Right kidney (tissue), 1 donor: ENCODE measurements around the gene IFITM2.

Source experiments
- DNase-seq: peaks from one replicate; pipeline ENCODE4 v3.0.0-alpha.2; 2016

The IFITM2 gene

DNA sequence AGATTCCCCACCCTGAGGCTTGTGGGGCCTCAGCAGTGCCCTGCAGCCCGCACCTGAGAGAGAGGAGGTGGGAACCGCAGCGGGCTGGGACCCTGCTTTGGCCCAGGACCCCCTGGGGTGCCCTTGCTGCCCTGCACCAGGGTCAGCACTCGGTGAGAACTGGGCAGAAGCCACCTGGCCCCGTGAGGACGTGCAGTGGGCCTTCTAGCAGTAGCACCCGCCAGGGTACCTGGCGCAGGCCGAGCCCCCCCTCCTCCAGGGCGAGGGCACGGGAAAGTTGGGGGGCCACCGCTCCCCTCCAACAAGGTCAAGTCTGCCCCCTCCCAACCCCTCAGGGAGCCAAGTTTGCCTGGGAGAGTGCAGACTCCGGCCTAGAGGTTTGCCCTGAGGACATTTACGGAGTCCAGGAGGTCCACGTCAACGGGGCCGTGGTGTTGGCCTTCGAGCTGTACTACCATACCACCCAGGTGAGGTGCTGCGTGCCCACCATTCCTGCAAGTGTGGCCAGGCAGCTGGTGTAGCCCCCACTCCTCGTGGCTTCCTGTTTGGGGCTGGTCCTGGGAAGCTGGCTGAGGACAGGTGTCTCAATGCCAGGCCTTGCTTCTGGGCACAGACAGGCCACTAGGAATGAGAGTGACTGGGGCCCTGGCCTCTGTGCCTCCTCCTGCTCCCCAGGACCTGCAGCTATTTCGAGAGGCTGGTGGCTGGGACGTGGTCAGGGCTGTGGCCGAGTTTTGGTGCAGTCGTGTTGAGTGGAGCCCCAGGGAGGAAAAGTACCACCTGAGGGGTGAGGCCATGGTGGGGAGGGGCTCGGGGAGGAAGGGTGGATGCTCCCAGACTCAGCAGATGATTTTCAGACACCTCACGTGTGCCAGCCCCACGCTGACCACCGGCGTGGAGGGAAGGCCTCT is 15.2 kb upstream of the IFITM2 start:
- DNase-seq, result no peak

DNA sequence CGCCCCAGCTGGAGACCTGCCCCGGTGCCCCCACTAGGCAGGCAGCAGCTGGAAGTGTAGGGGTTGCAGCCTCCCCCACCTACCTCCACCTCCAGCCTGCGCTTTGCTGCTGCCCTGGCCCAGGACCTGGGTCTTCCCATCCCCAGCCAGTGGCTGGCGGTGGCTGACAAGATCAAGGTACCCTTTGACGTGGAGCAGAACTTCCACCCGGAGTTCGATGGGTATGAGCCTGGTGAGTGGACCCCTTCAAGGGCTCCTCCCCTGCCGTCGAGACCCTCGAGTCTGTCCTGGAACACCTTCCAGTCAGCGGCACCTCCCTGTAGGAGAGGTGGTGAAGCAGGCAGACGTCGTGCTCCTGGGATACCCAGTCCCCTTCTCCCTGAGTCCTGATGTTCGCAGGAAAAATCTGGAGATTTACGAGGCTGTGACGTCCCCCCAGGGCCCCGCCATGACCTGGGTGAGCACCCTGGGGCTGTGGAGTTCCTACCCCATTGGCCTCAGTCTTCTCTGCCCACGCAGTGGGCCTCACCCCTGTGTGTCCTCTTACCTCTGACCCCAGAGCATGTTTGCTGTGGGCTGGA is 14.3 kb upstream of the IFITM2 start:
- DNase-seq, result no peak

DNA sequence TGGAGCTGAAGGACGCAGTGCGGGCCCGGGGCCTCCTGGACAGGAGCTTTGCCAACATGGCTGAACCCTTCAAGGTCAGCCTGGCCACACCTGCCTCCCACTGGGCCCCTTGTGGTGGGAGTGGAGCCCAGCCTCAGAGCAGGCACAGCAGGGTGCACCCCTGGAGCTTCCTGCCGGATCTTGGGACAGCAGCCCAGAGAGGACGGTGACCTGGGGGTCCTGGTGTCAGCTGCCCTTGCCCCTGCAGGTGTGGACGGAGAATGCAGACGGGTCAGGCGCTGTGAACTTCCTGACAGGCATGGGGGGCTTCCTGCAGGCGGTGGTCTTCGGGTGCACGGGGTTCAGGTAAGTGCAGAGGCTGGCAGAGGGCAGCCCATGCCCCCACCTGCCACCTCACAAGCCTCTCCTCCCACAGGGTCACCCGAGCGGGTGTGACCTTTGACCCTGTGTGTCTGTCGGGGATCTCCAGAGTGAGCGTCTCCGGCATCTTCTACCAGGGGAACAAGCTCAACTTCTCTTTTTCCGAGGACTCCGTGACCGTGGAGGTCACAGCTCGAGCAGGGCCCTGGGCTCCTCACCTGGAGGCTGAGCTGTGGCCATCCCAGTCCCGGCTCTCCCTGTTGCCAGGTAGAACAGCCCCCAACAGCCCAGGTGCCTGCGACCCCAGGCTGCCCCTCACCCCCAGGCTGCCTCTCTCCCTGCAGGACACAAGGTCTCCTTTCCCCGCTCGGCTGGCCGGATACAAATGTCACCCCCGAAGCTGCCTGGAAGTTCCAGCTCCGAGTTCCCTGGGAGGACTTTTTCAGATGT is 13.6 kb upstream of the IFITM2 start:
- DNase-seq, result no peak

DNA sequence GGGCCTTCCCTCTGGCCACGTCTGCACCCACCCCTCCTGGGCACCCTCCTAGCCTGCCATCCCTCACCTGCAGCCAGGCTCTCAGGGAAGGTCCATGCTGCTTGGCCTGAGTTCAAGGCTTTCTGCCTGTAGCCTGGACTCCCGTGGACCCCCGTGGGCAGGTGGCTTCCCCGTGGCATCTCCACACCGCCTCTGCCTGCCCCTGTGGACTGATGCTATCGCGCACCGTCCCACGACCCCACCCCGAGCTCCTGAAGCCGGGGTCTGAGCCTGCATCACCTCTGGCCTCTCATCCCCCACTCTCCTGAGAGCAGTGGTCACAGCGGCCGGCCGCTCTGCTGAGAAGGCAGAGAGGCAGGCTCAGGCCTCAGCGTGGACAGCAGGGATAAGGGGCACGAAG is 12.8 kb upstream of the IFITM2 start:
- DNase-seq, result no peak

DNA sequence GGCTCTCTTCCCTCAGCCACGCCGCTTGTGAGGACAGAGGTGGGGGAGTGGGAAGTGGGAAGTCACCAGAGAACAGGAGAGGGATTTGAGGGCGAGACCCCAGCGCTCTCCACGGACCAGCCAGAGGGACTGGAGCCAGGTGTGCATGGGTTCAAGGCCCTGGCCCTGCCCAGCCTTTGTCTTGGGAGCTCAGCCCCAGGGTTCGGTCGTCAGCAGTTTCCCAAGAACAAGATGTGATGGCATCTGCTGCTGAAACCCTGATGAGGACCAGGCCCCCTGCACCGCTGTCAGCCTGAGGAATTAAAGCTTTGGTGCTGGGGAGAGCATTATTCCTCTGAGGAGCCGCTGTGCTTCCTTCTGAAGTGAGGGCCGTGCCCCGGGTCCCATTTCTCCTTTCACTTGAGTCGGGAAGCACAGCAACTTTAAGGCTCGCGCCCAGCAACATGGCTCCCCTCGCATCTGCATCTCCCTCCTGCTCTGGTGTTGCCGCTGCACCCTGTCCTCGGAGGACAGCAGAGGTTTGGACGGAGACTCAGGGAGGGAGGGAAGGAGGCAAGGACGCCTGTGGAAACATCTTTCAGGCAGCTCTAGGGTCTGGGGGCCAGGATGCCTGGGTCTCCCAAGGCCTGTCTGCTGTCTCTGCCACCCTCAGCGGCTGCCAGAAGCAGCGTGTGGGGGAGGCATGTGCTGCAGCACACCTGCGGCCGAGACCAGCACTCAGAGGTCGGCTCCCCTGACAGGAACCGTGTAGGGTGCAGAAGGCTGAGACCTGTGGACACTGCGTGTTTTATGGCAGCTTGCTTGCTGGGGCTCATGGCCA is 12.1 kb upstream of the IFITM2 start:
- DNase-seq, result no peak

DNA sequence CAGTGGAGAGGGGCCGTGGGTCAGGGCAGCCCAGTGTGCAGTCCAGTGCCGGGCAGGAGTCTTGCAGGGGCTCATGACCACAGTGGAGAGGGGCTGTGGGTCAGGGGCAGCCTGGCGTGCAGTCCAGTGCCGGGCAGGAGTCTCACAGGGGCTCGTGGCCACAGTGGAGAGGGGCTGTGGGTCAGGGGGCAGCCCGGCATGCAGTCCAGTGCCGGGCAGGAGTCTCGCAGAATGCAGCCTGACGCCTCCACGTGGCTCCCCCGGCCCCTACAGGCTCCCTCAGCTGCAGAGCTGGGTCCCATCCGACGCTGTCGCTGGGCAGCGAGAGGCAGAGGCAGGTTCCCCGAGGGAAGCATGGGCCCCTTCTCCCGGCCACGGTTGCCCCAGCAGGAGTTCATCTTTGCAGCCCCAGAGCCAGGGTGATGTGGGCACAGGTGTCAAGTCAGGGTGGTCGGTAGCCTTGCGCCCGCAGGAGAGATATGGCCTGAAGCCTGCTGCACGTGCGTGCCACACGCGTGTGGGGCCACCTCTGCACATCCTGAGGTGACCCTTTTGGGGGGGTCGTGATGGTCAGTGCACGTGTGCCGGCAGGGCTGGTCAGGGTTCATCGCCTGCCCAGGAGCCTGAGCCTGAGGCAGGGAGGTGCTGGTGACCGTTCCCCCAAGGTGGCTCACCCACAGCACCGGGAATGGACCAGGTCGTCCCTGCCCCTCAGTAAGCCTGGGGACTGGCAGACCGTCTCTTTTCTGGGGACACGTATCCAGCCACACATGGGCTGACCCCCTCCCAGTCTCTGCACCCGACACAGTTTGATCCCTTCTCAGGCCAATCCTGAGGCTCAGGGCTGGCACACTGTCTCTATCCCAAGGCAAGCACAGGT is 11.2 kb upstream of the IFITM2 start:
- no peak for DNase-seq

DNA sequence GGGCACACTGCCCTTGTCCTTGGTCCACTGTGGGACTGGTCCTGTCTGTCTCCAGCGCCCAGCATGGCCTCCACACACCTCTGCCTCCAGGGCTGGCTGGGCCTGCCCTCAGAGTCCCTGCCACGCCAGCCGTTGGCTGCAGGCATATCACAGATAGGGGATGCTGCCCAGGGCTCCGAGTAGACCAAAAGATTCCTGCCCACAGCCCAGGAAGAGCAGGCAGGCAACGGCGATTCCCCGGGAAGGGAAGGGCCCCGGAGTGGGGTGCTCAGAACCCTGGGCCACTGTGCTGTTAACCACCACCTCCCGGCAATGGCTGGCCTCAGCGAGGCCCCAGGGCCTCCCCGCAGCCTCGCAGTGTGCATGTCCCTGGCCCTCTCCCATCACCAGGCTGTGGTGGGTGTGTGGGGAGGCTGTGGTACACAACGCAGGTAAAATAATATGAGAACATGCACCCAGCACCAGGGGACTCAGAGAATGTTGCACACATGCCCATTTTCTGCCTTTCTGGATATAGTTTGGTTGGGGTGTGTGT is 10.5 kb upstream of the IFITM2 start:
- DNase-seq, result no peak

DNA sequence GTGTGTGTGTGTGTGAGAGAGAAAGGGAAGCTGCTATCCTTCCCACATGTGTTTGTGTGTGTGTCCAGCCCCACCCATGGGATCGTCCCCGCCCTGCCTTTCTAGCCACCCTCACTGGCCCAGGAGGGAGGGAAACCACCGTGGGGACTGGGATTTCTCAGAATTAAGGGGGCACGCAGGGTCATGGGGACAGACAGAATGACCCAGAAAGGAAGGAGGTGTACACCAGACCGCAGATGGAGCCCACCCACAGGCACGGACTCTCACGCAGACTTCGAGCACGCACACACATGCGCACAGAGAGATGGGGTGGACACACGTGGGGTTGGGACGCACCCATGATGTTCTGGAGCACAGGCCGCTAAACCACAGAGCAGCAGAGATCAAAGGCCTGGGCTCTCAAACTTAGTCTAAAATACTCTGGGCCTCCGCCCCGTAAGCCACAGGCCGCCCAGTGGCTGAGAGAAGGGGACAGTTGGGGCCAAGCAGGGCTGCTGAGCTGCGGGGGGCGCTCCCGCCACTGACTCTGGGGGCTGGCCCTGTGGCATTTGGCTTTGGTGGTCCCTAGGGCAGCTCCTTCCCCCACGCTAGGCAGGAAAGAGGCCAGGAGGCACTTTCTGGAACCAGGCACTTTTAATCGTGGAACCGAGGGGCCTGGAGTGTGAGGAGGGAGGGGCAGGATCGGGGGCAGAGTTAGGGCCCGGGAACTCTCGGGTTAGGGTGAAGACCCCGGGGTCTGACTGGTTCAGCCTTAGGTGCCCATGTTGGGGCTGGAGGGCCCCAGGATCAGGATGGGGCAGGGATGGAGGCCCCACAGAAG is 9.8 kb upstream of the IFITM2 start:
- no peak for DNase-seq

DNA sequence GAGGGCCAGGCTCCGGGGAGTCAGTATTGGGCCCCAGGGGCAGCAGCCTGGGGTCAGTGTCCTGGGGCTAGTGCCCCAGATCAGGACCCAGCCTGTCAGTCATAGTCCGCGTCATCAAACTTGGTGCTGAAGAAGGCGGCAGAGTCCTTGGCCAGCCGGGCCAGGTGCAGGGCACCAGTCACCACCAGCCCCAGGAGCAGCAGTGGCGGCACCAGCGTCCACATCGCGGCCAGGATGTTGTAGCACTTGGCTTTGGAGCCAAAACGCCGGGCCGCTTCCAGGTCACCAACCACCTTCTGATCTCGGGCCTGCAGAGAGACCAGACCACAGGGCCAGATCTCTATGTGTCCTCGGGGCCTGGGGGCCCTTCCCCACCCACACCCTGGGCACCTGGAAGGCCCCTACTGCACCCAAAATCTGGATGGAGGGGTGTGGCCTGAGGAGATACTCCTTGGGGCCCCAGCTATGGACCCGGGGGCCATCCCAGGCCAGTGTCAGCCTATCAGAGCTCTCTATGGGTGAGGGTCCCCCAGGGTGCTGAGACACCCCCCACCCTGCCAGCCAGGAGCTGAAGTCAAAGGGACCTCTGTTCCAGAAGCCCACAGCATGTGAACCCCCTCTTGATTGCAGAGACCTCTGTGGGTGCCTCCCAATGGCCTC is 9.1 kb upstream of the IFITM2 start:
- no peak for DNase-seq

DNA sequence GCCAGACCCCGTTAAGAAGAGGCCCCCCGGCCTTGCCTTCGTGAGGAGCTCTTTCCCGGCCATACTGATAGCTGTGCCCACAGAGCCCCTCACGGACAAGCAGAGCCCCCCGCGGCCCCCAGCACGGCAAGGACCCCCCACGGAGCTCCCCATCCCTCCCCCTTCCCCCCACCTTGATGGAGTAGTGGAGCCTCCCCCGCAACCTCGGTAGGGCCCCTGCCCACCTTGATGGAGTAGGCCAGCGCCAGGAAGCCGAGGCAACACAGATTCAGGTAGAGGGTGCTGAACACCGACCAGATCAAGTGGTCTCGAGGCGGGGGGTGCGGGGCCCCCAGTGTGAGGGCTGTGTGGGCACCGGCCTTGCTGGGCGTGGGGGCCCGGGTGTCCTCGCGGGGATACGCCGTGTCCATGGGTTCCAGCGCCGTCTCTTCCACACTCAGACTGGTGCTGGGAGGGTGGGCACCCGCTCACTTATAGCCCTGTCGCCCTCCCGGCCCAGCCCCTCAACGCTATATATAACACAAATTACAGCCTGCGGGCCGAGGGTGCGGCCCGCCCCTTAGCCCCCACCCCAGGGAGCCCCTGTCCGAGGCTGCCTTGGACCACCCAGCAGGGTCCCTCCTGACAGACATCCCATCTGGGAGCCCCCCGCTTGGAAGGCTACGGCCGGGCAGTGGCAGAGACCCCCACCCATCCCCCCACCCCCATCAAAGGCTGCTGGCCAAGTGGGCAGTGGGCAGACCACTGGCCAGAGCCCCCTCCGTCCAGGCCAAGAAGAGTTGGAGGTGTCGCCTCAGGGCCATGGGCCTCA is 8.3 kb upstream of the IFITM2 start, which contains the start of gene IFITM5:
IFITM5 (minus strand) TSS at position 446 of the 811 bp plus-strand sequence; CDS start at position 410, 36 bp downstream.
- no peak for DNase-seq

DNA sequence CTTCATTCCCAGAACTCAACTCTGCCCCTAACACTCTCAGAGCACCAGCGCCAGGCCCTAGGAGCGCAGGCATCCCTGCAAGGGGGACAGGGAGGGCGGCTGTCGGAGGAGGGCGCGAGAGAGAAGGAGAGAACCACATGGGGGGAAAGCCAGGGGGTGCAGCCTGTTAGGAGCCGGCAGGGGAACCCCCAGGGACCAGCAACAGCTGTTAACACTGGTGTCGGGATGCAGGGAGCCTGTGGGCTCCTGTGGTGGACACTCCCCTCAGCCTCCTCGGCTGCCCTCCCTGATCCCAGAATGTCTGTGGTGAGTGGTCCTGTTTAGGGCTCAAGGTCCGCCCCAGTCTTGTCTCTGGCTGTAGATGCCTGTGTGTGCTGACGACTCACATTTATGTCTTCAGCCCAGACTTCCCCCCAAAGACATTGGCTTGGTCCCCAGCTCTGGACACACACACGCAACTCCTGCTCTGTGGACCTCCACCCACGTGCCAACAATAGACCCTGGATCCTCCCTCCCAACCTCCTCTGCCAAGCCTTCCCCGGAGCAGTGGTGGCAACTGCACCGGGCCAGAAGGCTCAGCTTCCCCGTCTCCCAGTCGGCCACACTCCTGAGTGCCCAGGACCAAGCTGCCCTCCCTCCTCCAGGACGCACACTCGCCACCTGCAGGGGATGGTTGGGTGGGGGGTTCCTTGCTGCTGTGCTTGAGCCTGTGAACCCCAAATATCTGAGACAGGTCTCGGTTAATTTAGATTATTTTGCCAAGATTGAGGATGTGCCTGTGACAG is 7.5 kb upstream of the IFITM2 start:
- DNase-seq, result no peak

DNA sequence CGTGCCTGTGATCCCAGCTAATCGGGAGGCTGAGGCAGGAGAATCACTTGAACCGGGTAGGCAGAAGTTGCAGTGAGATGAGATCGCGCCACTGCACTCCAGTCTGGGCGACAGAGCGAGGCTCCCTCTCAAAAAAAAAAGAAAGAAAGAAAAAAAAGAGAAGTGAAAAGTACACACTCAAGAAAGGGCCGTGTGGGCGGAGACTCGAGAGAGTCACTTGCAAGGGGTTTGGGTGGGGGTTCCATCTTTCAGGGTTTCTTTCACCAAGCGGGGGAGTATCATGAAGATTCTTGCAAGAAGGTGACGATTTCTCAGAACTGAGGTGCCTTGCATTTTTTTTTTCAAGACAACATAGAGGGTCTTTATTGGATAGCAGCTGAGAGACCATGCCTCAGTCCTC is 4.3 kb upstream of the IFITM2 start:
- DNase-seq, result no peak

DNA sequence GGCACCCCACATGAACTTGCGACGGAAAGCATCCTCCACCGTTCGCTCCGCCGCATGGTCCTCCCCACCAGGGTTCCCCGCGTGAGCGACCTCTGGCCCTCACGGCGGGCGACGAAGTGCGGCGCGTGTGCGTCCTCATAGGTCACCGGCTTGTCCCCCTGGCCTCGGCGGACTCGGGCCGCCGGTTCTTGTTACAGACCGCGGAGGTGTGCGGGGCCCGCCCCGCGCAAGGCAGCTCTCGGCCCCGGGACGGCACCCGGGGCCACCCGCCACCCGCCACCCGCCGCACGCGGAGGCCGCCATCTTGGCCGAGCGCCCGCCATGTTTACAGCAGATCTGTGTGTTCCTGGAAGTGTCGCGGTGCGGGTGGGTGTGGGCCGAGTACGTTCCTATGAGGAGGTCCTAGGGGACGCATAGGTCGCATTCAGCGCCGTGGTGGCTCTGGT is 3.5 kb upstream of the IFITM2 start:
- no peak for DNase-seq

DNA sequence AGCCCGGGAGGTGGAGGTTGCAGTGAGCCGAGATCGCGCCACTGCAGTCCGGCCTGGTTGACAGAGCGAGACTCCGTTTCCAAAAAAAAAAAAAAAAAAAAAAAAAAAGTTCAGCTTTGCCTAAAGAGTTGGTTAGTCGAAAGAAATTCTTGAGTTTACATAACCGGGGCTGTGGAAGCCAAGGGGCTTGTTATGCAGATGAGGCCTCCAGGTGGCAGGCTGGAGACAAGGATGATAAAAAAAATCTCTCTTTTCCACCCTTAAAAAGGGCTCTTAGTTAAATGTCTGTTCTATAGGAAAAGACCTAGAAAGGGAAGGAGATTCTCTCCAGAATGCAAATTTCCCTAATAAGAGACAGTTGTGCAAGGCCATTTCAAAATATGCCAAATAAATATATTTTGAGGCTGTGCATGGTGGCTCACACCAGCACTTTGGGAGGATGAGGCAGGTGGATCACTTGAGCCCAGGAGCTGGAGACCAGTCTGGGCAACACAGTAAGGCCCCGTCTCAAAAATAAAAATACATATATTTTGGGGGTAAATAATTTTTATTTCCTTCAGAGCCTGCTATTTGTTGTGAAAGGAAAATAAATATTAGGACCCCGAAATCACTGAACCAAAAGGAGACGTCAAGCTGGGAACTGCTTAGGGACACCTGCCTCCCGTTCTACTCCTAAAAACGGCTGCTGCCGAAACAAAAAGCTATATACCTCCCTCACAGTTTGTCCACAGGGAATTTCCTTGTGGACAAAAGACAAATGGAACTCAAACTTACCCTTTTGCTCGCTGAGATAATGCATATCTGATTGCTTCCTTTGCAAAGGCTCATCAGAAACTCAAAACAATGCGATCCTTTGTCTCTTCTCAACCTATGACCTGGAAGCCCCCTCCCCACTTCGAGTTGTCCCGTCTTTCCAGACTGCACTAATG is 2.4 kb upstream of the IFITM2 start:
- DNase-seq, result no peak

DNA sequence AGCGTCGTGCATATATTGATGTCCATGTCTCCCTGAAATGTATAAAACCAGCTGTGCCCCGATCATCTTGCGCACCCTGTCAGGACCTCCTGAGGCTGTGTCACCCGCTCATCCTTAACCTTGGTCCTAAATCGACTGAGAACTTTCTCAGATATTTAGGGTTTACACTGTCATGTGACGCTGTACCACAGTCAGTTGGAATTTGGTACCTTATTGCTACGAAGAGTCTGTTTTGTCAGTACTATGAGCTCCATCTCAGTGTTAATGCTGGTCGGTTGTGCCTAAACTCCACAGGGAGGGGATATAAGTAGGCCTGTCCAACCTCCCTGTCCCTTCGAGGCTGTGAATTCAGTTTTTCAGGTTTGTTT is 1.8 kb upstream of the IFITM2 start:
- DNase-seq, result no peak

DNA sequence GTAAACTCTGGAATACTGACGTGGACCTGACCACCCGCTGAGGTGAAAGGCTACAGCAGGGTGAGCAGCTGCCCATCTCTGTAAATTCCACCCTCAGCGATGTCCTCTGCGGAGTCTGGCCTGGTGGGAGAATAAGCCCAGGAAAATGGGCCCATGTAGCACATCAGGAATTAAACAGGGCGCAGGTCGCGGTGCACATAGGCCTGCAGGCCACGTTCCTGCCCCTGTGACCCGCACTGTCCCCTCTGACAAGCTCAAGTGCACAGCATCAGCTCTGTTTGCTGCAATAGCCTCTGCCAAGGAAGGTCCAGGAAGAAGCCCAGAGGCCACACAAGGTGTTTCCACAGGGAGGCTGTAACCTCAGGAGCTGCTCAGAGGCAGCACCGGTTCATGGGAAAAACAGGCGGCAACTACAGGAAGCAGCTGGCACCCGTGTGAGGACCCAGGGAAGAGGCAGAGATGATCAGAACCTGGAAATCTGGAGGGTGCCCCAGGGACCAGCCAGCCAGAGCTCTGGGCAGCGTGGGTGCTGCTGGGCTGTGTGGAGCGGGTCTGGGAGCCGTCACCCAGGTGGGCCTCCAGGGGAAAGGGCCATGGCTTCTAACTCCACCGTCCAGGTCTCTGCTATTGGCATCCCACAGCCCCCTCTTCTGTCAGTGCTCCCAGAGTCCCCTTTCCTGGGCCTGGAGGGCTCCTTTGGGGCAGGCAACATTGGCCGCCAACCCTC is 808 bp upstream of the IFITM2 start:
- DNase-seq, result no peak
